GM21576 (cell line): Measurements from ENCODE around the gene GLYATL1.
A peak's percentile ranks its signal among the peaks of the same experiment; 100 is the strongest.
"Not testable (repeated sequence)": the region's sequence is repeated elsewhere in the genome, so short reads cannot be mapped to it uniquely, and the experiment has no call there.

Experiments
- ATAC-seq: cut with Tn5 transposase; IDR thresholded peaks from one replicate; pipeline ENCODE4 v1.9.1; 2021; ENCODE audit warnings: mild to moderate bottlenecking, moderate library complexity; ENCODE audit not compliant: unreplicated experiment

GLYATL1 gene

DNA sequence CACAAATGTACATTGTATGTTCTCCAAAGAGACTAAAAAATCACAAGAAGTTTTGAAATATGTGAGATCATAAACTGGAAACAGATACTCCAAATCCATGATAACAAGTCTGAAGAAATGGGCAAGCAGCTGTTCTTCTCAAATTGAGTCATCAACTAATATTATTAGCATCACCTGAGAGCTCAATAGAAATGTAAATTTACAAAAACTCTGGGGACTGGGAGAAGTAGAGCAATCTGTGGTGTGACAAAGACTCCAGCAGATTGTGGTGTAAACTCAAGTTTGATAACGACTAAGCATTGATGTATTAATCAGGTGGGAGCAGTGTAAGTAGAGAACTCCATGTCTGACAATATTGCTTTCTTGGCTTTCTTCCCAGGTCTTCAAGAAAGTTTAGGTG lies 53.2 kb downstream of the GLYATL1 start:
- no peak for ATAC-seq

GRCh38 chr11:58994171-58994570 lies 54.9 kb downstream of the GLYATL1 start:
- no peak for ATAC-seq

DNA sequence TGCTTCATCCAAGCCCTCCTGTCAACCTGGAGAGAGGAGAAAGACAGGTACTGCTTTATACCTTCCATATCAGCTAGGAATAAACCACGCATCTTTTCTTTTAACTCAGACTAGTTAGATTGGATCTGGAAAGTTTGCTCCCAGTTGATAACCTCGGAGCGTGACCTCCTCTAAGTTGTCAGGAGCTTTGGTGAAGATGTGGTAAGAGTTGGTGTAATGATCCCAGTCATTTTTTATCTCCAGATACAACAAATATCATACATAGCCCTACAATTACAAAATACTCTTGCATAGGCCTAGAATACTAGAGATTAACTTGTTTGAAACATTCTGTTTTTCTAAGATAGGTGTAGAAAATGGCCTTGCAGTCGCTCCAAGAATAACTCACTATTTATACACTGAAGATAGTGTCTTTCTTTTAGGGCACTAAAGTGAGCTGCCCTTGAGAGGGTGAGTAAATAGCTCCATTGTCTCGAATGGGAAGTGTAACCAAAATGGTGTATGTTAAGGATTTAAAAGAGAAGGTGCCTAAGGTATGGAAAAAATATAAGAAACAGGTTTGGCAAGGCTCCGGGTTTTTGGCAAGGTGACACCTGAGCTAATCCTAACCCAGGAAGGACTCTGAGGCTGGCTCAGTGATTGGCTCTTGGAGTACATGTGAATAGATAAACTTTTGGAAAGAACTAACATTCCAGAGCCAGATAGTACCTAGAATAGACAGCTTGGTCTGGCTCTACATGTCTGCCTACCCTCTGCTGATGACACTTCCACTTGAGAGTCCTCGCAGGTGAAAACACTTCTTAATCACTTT lies 59.4 kb downstream of the GLYATL1 start:
- no peak for ATAC-seq

- ATAC-seq = peak; percentile 89
Observed at GRCh38 chr11:58999291-58999680, 60.0 kb downstream of the GLYATL1 start.

- no peak for ATAC-seq
Observed at GRCh38 chr11:59000003-59000402, 60.7 kb downstream of the GLYATL1 start.

- ATAC-seq = not testable (repeated sequence)
Observed at GRCh38 chr11:59002006-59002405, 62.7 kb downstream of the GLYATL1 start.
